PC-3 (cell line): ENCODE measurements around the gene ADGRG6. TPM values are rescaled to one million over a fixed set of nuclear protein-coding genes. Genes with fewer than 3 reads are reported as not detected.

Experiments
- ATAC-seq: fragments of 200-7000 bp; cut with Tn5 transposase; 2 replicates; pipeline ENCODE4 v1.9.1; 2020; ENCODE audit warnings: mild to moderate bottlenecking, moderate library complexity
- BruUV-seq: library from RNA; stranded (reverse); fragments of 400-500 nt; replicated peaks from 2 replicates; lab custom pipeline; 2021; lab: Mats Ljungman, UMichigan
- CTCF ChIA-PET: fragments of 300-600 bp; sonication (Branson Sonifier 250); formaldehyde crosslinking; loops from one replicate; lab custom pipeline; 2022; ENCODE audit warnings: antibody characterized with exemption; lab: Charles Lee
- POLR2A ChIA-PET: fragments of 300-600 bp; sonication (Branson Sonifier 250); formaldehyde crosslinking; loops from one replicate; lab custom pipeline; 2022; ENCODE audit warnings: antibody characterized with exemption; ENCODE audit not compliant: unreplicated experiment; lab: Charles Lee
- DNase-seq: peaks from one replicate; pipeline ENCODE4 v3.0.0-alpha.2; 2015
- H2AFZ ChIP-seq: fragments of 300-600 bp; sonication (generic); 2 replicates; pipeline ENCODE4 v1.6.0; 2016; ENCODE audit warnings: antibody characterized with exemption, low read length
- H3F3A ChIP-seq: fragments of 300-600 bp; sonication (generic); one replicate; pipeline ENCODE4 v1.6.0; 2017; ENCODE audit warnings: antibody characterized with exemption, low read length, control low read depth, mild to moderate bottlenecking; ENCODE audit not compliant: unreplicated experiment
- H3K27ac ChIP-seq: fragments of 300-600 bp; sonication (generic); 2 replicates; pipeline ENCODE4 v1.5.1; 2016; ENCODE audit warnings: mild to moderate bottlenecking, low read length
- H3K27me3 ChIP-seq: fragments of 300-600 bp; sonication (generic); 2 replicates; pipeline ENCODE4 v1.6.1; 2016; ENCODE audit warnings: low read length, mixed read lengths
- H3K36me3 ChIP-seq: fragments of 300-600 bp; sonication (generic); 2 replicates; pipeline ENCODE4 v1.6.1; 2016; ENCODE audit warnings: low read depth, mixed run types, low read length, mixed read lengths
- H3K4me1 ChIP-seq: fragments of 300-600 bp; sonication (generic); 2 replicates; pipeline ENCODE4 v1.5.1; 2016; ENCODE audit warnings: low read length; ENCODE audit not compliant: insufficient read depth
- H3K4me2 ChIP-seq: fragments of 300-600 bp; sonication (generic); 2 replicates; pipeline ENCODE4 v1.6.0; 2016; ENCODE audit warnings: low read length
- H3K4me3 ChIP-seq: fragments of 300-600 bp; sonication (generic); 2 replicates; pipeline ENCODE4 v1.5.1; 2016; ENCODE audit warnings: mild to moderate bottlenecking, low read length, mixed read lengths
- H3K79me2 ChIP-seq: fragments of 300-600 bp; sonication (generic); 2 replicates; pipeline ENCODE4 v1.6.1; 2017; ENCODE audit warnings: low read length, mixed read lengths
- H3K9ac ChIP-seq: fragments of 300-600 bp; sonication (generic); 2 replicates; pipeline ENCODE4 v1.6.0; 2016; ENCODE audit warnings: mild to moderate bottlenecking, low read length
- H3K9me2 ChIP-seq: fragments of 300-600 bp; sonication (generic); replicated peaks from 2 replicates; pipeline ENCODE4 v1.6.1; 2016; ENCODE audit warnings: mixed run types, low read length, mixed read lengths
- H3K9me3 ChIP-seq: fragments of 300-600 bp; sonication (generic); 2 replicates; pipeline ENCODE4 v1.6.1; 2016; ENCODE audit warnings: low read length, mixed read lengths
- H4K20me1 ChIP-seq: fragments of 300-600 bp; sonication (generic); 2 replicates; pipeline ENCODE4 v1.6.1; 2016; ENCODE audit warnings: low read length, mixed read lengths
- CTCF ChIP-seq: fragments of 300-600 bp; sonication (generic); conservative IDR thresholded peaks from 2 replicates; pipeline ENCODE4 v1.5.1; 2017; ENCODE audit warnings: antibody characterized with exemption, low read depth, mild to moderate bottlenecking, low read length
- EZH2 ChIP-seq: fragments of 300-600 bp; sonication (generic); IDR thresholded peaks from one replicate; pipeline ENCODE4 v1.6.1; 2017; ENCODE audit warnings: antibody characterized with exemption, mild to moderate bottlenecking, low read length; ENCODE audit not compliant: unreplicated experiment
- EZH2phosphoT487 ChIP-seq: fragments of 300-600 bp; sonication (generic); IDR thresholded peaks from 2 replicates; pipeline ENCODE4 v1.6.1; 2018; ENCODE audit warnings: mild to moderate bottlenecking, antibody characterized with exemption, low read length, borderline replicate concordance
- intact Hi-C: fragments of 100-400 bp; cut with micrococcal nuclease; formaldehyde crosslinking; loops from 2 replicates; pipeline ENCODE4 v1.9.0; 2023
- total RNA-seq: library from RNA; depleted of rRNA; stranded (reverse); fragments of >200 nt; gene quantifications from 2 replicates; pipeline ENCODE4 v1.2.3, GENCODE V29; 2014

ADGRG6 gene
- total RNA-seq, 1 experiment from 2014 or later = 73.2 TPM

- Histone ChIP-seq H3K27ac (no peak overlapping the region), H3K9me3 (no peaks in the 10 kb centered on the region), H4K20me1 (no peaks in the 10 kb centered on the region), H3K36me3 (peaks cover 17% of the 10 kb centered on the region), H3K4me1 (peaks cover 20% of the 10 kb centered on the region), H3K4me2 (no peak overlapping the region), H3K27me3 (no peaks in the 10 kb centered on the region), H3K9ac (no peak overlapping the region), H3K79me2 (peaks cover 93% of the 10 kb centered on the region), H3F3A (no peaks in the 10 kb centered on the region), H3K9me2 (no peaks in the 10 kb centered on the region), H3K4me3 (no peak overlapping the region), H2AFZ (no peak overlapping the region)
- TF ChIP-seq CTCF (no peak), EZH2 (no peak), EZH2phosphoT487 (no peak)
- ChIA-PET CTCF (no interaction called here), POLR2A (no interaction called here)
- intact Hi-C loops = no loop called here
- BruUV-seq = no TSS peak
- DNase-seq (no peak), ATAC-seq (no peak)
Measured at GRCh38 chr6:142335415-142335814, 33.6 kb downstream of the ADGRG6 start.

GRCh38 chr6:142336183-142336582 lies 34.4 kb downstream of the ADGRG6 start:
- no peak overlapping the region for H3K27ac ChIP-seq
- H3K4me3 ChIP-seq = no peak overlapping the region
- peaks cover 13% of the 10 kb centered on the region for H3K4me1 ChIP-seq
- no peaks in the 10 kb centered on the region for H3K9me3 ChIP-seq
- H3K4me2 ChIP-seq = no peak overlapping the region
- TF ChIP-seq CTCF = no peak
- TF ChIP-seq EZH2 = no peak
- no peak for TF ChIP-seq EZH2phosphoT487
- H3K9ac ChIP-seq = no peak overlapping the region
- intact Hi-C loops = no loop called here
- no TSS peak for BruUV-seq
- CTCF ChIA-PET = no interaction called here
- POLR2A ChIA-PET = no interaction called here
- no peak overlapping the region for H2AFZ ChIP-seq
- H3K9me2 ChIP-seq = no peaks in the 10 kb centered on the region
- ATAC-seq (no peak), DNase-seq (no peak)
- H3F3A ChIP-seq = no peaks in the 10 kb centered on the region
- H3K27me3 ChIP-seq = no peaks in the 10 kb centered on the region
- H4K20me1 ChIP-seq = no peaks in the 10 kb centered on the region
- H3K79me2 ChIP-seq = peaks cover 93% of the 10 kb centered on the region
- peaks cover 15% of the 10 kb centered on the region for H3K36me3 ChIP-seq

- H3K79me2 ChIP-seq = peaks cover 90% of the 10 kb centered on the region
- CTCF ChIA-PET = no interaction called here
Measured at GRCh38 chr6:142336787-142337186, 35.0 kb downstream of the ADGRG6 start.

More at GRCh38 chr6:142336787-142337186, 35.0 kb downstream of the ADGRG6 start:
- H3K4me2 ChIP-seq = no peak overlapping the region
- intact Hi-C loops = no loop called here
- H3K9ac ChIP-seq = no peak overlapping the region
- no peaks in the 10 kb centered on the region for H4K20me1 ChIP-seq
- DNase-seq = no peak
- H3K4me3 ChIP-seq = no peak overlapping the region
- H3K9me2 ChIP-seq = no peaks in the 10 kb centered on the region
- H3K27me3 ChIP-seq = no peaks in the 10 kb centered on the region
- POLR2A ChIA-PET = no interaction called here
- TF ChIP-seq CTCF (no peak), EZH2phosphoT487 (no peak), EZH2 (no peak)
- no peaks in the 10 kb centered on the region for H3F3A ChIP-seq
- no TSS peak for BruUV-seq
- no peak overlapping the region for H2AFZ ChIP-seq
- no peak overlapping the region for H3K27ac ChIP-seq
- H3K9me3 ChIP-seq = no peaks in the 10 kb centered on the region
- ATAC-seq = no peak
- H3K36me3 ChIP-seq = peaks cover 15% of the 10 kb centered on the region
- peaks cover 12% of the 10 kb centered on the region for H3K4me1 ChIP-seq
